ENCODE measurements around the gene KLHL13.

DNA sequence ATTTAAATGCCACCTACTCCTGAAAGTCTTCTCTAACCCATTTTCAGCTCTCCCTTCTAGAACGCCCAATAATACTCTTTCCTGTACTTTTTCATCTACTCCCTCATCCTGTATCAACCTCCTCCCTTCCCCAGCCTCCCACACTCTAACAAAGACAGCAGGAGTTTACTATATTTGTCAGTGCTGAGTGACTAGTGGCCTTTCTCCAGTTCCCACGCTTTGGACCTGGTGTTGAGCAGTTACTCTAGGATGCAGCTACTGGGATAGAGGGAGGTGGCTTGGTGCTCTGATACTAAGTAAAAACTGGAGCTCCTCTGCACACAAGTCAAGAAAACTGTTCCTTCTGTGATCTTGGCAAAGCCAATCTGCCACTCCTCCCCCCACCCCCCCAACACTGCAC lies 36.1 kb upstream of the KLHL13 start:
- TF ChIP-seq ZNF274 (IDR thresholded peaks at IDR 0.05; ENCODE audit: low read depth, low read length), result no peak
- no peak for TF ChIP-seq YY1 (IDR thresholded peaks at IDR 0.05; ENCODE audit: insufficient read depth, insufficient read length)

All from NT2/D1 (cell line).